ENCODE measurements around the gene KICS2. TPM values are rescaled to one million over a fixed set of nuclear protein-coding genes. Genes with fewer than 3 reads are reported as not detected.

KICS2 gene
- total RNA-seq, 4 donors from 2014 or later = 8.3 to 12.1 (median 9.5) TPM

DNA sequence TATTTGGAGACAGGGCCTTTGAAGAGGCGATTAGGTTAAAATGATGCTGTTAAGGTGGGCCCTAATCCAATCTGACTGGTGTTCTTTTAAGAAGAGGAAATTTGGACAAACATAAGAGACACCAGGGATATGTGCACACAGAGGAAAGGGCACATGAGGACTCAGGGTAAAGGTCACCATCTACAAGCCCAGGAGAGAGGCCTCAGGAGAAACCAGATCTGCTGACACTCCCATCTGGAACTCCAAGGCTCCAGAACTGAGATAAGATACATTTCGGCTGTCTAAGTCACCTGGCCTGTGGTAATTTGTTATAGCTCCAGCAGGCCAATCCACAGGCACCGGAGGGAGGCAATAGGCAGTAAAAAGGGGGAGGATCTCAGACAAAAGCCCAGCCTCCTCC is 48.6 kb downstream of the KICS2 start:
- TF ChIP-seq, protein P1, sequence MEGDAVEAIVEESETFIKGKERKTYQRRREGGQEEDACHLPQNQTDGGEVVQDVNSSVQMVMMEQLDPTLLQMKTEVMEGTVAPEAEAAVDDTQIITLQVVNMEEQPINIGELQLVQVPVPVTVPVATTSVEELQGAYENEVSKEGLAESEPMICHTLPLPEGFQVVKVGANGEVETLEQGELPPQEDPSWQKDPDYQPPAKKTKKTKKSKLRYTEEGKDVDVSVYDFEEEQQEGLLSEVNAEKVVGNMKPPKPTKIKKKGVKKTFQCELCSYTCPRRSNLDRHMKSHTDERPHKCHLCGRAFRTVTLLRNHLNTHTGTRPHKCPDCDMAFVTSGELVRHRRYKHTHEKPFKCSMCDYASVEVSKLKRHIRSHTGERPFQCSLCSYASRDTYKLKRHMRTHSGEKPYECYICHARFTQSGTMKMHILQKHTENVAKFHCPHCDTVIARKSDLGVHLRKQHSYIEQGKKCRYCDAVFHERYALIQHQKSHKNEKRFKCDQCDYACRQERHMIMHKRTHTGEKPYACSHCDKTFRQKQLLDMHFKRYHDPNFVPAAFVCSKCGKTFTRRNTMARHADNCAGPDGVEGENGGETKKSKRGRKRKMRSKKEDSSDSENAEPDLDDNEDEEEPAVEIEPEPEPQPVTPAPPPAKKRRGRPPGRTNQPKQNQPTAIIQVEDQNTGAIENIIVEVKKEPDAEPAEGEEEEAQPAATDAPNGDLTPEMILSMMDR (IDR thresholded peaks at IDR 0.05; ENCODE audit: low read depth) = no peak

Small RNA genes lying within 50 kb of the gene (small RNA-seq; reads per million reads assigned to genes)
- gene RNU5A-7P (not detected), gene RNU6-1009P (not detected)

Other genes starting within 250 kb of the KICS2 start
- gene C12orf56, start 168.5 kb upstream of the KICS2 start, total RNA-seq = not detected
- 100 to 1,000 TPM in 1 of 4 donors, 10 to 100 TPM in 3; 53.7 to 116 (median 69.7) TPM for gene XPOT, start 182.1 kb upstream of the KICS2 start, total RNA-seq
- 10 to 100 TPM; 27.7 to 60.5 (median 38.6) TPM for gene TBK1, start 229.8 kb upstream of the KICS2 start, total RNA-seq

Data from subcutaneous adipose tissue (tissue), 4 donors.